AG09319 (cell line): ENCODE measurements around the gene ATP13A2.

Experiments used
- DNase-seq: peaks from one replicate; pipeline ENCODE4 v3.0.0-alpha.2; 2010; ENCODE audit warnings: low read depth; ENCODE audit errors: extremely low read depth
- TF ChIP-seq, protein P1 (sequence below): IDR thresholded peaks from 2 replicates; pipeline ENCODE4 v1.5.1; 2011; ENCODE audit warnings: low read depth, mild to moderate bottlenecking, inconsistent platforms, low read length, moderate library complexity

The ATP13A2 gene

GRCh38 chr1:17002524-17002902 lies 9.2 kb downstream of the ATP13A2 start:
- TF ChIP-seq, protein P1, sequence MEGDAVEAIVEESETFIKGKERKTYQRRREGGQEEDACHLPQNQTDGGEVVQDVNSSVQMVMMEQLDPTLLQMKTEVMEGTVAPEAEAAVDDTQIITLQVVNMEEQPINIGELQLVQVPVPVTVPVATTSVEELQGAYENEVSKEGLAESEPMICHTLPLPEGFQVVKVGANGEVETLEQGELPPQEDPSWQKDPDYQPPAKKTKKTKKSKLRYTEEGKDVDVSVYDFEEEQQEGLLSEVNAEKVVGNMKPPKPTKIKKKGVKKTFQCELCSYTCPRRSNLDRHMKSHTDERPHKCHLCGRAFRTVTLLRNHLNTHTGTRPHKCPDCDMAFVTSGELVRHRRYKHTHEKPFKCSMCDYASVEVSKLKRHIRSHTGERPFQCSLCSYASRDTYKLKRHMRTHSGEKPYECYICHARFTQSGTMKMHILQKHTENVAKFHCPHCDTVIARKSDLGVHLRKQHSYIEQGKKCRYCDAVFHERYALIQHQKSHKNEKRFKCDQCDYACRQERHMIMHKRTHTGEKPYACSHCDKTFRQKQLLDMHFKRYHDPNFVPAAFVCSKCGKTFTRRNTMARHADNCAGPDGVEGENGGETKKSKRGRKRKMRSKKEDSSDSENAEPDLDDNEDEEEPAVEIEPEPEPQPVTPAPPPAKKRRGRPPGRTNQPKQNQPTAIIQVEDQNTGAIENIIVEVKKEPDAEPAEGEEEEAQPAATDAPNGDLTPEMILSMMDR, result no peak
- no peak for DNase-seq

DNA sequence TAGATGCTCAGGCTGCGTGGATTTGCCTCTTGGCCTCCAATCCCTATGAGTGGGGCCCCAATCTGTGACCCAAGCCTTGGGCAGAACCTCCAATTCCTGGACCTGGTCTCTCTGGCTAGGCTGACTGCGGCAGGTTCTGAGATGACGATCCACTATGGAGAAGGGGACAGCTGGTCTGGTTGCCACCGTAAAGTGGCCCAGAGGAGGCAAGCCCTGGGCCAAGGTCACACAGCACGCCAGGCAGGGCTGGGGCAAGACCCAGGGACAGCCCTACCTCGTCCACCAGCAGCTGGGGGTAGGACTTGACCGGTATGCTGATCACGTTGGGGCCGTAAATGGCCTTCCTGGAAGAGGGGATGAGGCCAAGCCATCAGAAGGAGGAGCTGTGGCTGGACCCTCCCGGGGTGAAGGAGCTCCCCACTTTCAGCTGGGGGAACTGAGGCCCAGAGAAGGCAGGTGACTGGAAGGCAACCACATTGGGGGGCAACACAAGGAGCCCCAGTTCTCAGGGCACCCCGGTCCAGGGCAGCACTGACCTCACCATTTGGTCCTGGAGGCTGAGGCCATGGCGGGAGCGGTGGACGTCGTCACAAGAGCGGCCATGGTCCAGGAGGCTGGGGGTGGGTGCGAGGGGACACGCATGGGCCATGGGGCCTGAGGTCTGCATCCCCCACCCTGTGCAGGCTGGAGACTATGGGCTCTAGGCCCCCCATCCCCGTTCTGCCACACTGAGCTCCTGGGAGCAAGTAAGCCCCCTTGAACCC lies 9.8 kb downstream of the ATP13A2 start:
- TF ChIP-seq, protein P1, result no peak
- DNase-seq, result no peak

- no peak for DNase-seq
- TF ChIP-seq, protein P1, result no peak
Observed at GRCh38 chr1:16999863-17000262, 11.9 kb downstream of the ATP13A2 start.

- TF ChIP-seq, protein P1, result no peak
- DNase-seq, result no peak
Observed at GRCh38 chr1:16998589-16998988, 13.1 kb downstream of the ATP13A2 start.

GRCh38 chr1:16996845-16997244 lies 14.9 kb downstream of the ATP13A2 start:
- DNase-seq, result no peak
- TF ChIP-seq, protein P1, result no peak

- no peak for DNase-seq
- TF ChIP-seq, protein P1, result no peak
Observed at GRCh38 chr1:16993521-16994038, 18.1 kb downstream of the ATP13A2 start.

DNA sequence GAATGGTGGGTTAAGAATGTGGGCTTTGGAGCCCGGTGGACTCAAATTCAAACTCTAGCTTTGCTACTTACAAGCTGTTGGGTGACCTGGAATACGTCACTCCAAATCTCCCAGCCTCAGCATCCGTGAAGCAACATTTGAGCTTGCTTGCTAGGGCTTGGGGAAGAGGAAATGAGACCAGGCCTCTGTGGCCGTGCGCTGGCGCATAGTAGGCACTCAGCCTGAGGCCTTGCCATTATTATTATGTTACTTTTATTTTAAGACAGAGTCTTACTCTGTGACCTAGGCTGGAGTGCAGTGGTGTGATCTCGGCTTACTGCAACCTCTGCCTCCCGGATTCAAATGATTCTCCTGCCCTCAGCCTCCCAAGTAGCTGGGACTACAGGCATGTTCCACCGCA lies 19.1 kb downstream of the ATP13A2 start:
- DNase-seq, result no peak
- TF ChIP-seq, protein P1, result no peak
